WTC11 (cell line): ENCODE results near the gene SRP14. TPM values are rescaled to one million over a fixed set of nuclear protein-coding genes. Genes with fewer than 3 reads are reported as not detected.

ENCODE experiments used
- ATAC-seq: fragments of 200-7000 bp; cut with Tn5 transposase; 2 replicates; pipeline ENCODE4 v1.10.0; 2021; ENCODE audit warnings: mild to moderate bottlenecking, moderate library complexity
- CTCF ChIA-PET: fragments of 300-600 bp; sonication (Branson Sonifier 250); formaldehyde crosslinking; loops from one replicate; lab custom pipeline; 2021; ENCODE audit warnings: antibody characterized with exemption; lab: Charles Lee
- POLR2A ChIA-PET: fragments of 350-600 bp; sonication (Branson Sonifier 250); formaldehyde crosslinking; loops from one replicate; lab custom pipeline; 2021; ENCODE audit warnings: antibody characterized with exemption; lab: Charles Lee
- DNase-seq: peaks from one replicate; pipeline ENCODE4 v3.0.0; 2021; ENCODE audit warnings: low spot score
- H3K27ac Mint-ChIP-seq: 2 replicates; pipeline ENCODE4 v1.8.0; 2021; ENCODE audit warnings: mixed read lengths
- H3K27me3 Mint-ChIP-seq: 2 replicates; pipeline ENCODE4 v1.8.0; 2021; ENCODE audit warnings: low read depth, mild to moderate bottlenecking, moderate library complexity, mixed read lengths
- H3K36me3 Mint-ChIP-seq: 2 replicates; pipeline ENCODE4 v1.8.0; 2021; ENCODE audit warnings: mixed read lengths
- H3K4me1 Mint-ChIP-seq: 2 replicates; pipeline ENCODE4 v1.8.0; 2022; ENCODE audit warnings: mixed read lengths
- H3K4me3 Mint-ChIP-seq: 2 replicates; pipeline ENCODE4 v1.8.0; 2021; ENCODE audit warnings: mild to moderate bottlenecking, moderate library complexity, mixed read lengths
- H3K9me3 Mint-ChIP-seq: 2 replicates; pipeline ENCODE4 v1.8.0; 2021; ENCODE audit warnings: mixed read lengths
- CREB1 ChIP-seq: sonication (generic); formaldehyde crosslinking; IDR thresholded peaks from 2 replicates; pipeline ENCODE4 v1.8.0; 2023; ENCODE audit warnings: mild to moderate bottlenecking, missing genetic modification reagents
- FOXJ3 ChIP-seq: sonication (generic); formaldehyde crosslinking; IDR thresholded peaks from 2 replicates; pipeline ENCODE4 v1.9.0; 2021; ENCODE audit warnings: missing genetic modification reagents, mild to moderate bottlenecking, borderline replicate concordance
- GABPB1 ChIP-seq: sonication (generic); formaldehyde crosslinking; IDR thresholded peaks from 2 replicates; pipeline ENCODE4 v1.8.1; 2023; ENCODE audit warnings: mild to moderate bottlenecking, missing genetic modification reagents
- HMGA2 ChIP-seq: fragments of 250-450 bp; sonication (Bioruptor Pico); IDR thresholded peaks from 2 replicates; pipeline ENCODE4 v1.4.0; 2021; ENCODE audit warnings: mild to moderate bottlenecking, moderate library complexity
- PRRX2 ChIP-seq: fragments of 250-450 bp; sonication (Bioruptor Pico); IDR thresholded peaks from 2 replicates; pipeline ENCODE4 v1.8.0; 2021; ENCODE audit warnings: mild to moderate bottlenecking
- SMAD3 ChIP-seq: sonication (generic); formaldehyde crosslinking; IDR thresholded peaks from 2 replicates; pipeline ENCODE4 v1.8.0; 2022; ENCODE audit warnings: missing genetic modification reagents, mild to moderate bottlenecking, borderline replicate concordance
- SP1 ChIP-seq: sonication (generic); formaldehyde crosslinking; conservative IDR thresholded peaks from 2 replicates; pipeline ENCODE4 v1.8.1; 2022; ENCODE audit warnings: missing genetic modification reagents
- TEAD4 ChIP-seq: sonication (generic); formaldehyde crosslinking; IDR thresholded peaks from 2 replicates; pipeline ENCODE4 v1.8.0; 2022; ENCODE audit warnings: mild to moderate bottlenecking, missing genetic modification reagents
- ZNF232 ChIP-seq: sonication (generic); formaldehyde crosslinking; IDR thresholded peaks from 2 replicates; pipeline ENCODE4 v1.8.0; 2022; ENCODE audit warnings: mild to moderate bottlenecking, missing genetic modification reagents
- ZNF416 ChIP-seq: fragments of 250-450 bp; sonication (Bioruptor Pico); IDR thresholded peaks from 2 replicates; pipeline ENCODE4 v1.9.0; 2021; ENCODE audit warnings: mild to moderate bottlenecking, inconsistent platforms
- total RNA-seq: library from RNA; stranded (reverse); gene quantifications from 3 replicates; pipeline ENCODE4 v1.2.3, GENCODE V29; 2021
- TF ChIP-seq, protein P1 (sequence below): sonication (generic); formaldehyde crosslinking; IDR thresholded peaks from 2 replicates; pipeline ENCODE4 v1.8.0; 2022; ENCODE audit warnings: mild to moderate bottlenecking, missing genetic modification reagents
- TF ChIP-seq, protein P2 (sequence below): fragments of 250-450 bp; sonication (Bioruptor Pico); IDR thresholded peaks from 2 replicates; pipeline ENCODE4 v1.9.0; 2021; ENCODE audit warnings: mild to moderate bottlenecking, borderline replicate concordance
- TF ChIP-seq, protein P3 (sequence below): fragments of 250-450 bp; sonication (Bioruptor Pico); IDR thresholded peaks from 2 replicates; pipeline ENCODE4 v2.1.2; 2022; ENCODE audit warnings: mild to moderate bottlenecking, moderate library complexity
- TF ChIP-seq, protein P4 (sequence below): sonication (generic); formaldehyde crosslinking; IDR thresholded peaks from 2 replicates; pipeline ENCODE4 v1.8.1; 2022; ENCODE audit warnings: mild to moderate bottlenecking, missing genetic modification reagents, moderate library complexity, borderline replicate concordance
- TF ChIP-seq, protein P5 (sequence below): sonication (generic); formaldehyde crosslinking; IDR thresholded peaks from 2 replicates; pipeline ENCODE4 v1.8.1; 2023; ENCODE audit warnings: mild to moderate bottlenecking, missing genetic modification reagents
- TF ChIP-seq, protein P6 (sequence below): sonication (generic); formaldehyde crosslinking; IDR thresholded peaks from 2 replicates; pipeline ENCODE4 v1.8.1; 2023; ENCODE audit warnings: mild to moderate bottlenecking, missing genetic modification reagents, borderline replicate concordance

Gene SRP14
- total RNA-seq, 1 experiment from 2014 or later, result 190 TPM

DNA sequence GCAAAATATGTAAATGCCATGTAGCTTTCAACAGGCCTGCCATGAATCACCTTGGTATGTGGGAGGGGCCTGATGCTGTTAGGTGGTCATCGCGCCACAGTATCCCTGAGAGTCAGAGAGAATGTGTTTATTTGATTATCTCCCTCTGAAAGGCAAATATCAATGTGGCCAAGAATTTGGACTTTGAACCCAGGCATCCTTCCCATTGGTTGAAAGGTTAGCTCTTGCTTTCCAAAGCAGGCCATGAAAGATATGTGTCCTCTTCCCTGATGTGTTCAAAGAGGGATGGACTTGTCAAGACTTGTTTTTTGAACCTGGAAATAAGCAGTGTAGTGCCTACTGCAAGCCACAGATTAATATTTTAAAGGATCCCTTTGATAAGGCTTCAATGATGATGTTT is 36.7 kb downstream of the SRP14 start (continued):
- TF ChIP-seq, protein P1, sequence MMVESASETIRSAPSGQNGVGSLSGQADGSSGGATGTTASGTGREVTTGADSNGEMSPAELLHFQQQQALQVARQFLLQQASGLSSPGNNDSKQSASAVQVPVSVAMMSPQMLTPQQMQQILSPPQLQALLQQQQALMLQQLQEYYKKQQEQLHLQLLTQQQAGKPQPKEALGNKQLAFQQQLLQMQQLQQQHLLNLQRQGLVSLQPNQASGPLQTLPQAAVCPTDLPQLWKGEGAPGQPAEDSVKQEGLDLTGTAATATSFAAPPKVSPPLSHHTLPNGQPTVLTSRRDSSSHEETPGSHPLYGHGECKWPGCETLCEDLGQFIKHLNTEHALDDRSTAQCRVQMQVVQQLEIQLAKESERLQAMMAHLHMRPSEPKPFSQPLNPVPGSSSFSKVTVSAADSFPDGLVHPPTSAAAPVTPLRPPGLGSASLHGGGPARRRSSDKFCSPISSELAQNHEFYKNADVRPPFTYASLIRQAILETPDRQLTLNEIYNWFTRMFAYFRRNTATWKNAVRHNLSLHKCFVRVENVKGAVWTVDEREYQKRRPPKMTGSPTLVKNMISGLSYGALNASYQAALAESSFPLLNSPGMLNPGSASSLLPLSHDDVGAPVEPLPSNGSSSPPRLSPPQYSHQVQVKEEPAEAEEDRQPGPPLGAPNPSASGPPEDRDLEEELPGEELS (CRISPR knock-in tag), result no peak
- no peak for TF ChIP-seq ZNF232 (CRISPR knock-in tag)
- TF ChIP-seq PRRX2, result no peak
- TF ChIP-seq, protein P2, sequence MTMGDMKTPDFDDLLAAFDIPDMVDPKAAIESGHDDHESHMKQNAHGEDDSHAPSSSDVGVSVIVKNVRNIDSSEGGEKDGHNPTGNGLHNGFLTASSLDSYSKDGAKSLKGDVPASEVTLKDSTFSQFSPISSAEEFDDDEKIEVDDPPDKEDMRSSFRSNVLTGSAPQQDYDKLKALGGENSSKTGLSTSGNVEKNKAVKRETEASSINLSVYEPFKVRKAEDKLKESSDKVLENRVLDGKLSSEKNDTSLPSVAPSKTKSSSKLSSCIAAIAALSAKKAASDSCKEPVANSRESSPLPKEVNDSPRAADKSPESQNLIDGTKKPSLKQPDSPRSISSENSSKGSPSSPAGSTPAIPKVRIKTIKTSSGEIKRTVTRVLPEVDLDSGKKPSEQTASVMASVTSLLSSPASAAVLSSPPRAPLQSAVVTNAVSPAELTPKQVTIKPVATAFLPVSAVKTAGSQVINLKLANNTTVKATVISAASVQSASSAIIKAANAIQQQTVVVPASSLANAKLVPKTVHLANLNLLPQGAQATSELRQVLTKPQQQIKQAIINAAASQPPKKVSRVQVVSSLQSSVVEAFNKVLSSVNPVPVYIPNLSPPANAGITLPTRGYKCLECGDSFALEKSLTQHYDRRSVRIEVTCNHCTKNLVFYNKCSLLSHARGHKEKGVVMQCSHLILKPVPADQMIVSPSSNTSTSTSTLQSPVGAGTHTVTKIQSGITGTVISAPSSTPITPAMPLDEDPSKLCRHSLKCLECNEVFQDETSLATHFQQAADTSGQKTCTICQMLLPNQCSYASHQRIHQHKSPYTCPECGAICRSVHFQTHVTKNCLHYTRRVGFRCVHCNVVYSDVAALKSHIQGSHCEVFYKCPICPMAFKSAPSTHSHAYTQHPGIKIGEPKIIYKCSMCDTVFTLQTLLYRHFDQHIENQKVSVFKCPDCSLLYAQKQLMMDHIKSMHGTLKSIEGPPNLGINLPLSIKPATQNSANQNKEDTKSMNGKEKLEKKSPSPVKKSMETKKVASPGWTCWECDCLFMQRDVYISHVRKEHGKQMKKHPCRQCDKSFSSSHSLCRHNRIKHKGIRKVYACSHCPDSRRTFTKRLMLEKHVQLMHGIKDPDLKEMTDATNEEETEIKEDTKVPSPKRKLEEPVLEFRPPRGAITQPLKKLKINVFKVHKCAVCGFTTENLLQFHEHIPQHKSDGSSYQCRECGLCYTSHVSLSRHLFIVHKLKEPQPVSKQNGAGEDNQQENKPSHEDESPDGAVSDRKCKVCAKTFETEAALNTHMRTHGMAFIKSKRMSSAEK, result no peak
- TF ChIP-seq CREB1 (CRISPR knock-in tag), result no peak
- TF ChIP-seq ZNF416 (CRISPR knock-in tag), result no peak
- TF ChIP-seq FOXJ3, result no peak
- TF ChIP-seq, protein P3, sequence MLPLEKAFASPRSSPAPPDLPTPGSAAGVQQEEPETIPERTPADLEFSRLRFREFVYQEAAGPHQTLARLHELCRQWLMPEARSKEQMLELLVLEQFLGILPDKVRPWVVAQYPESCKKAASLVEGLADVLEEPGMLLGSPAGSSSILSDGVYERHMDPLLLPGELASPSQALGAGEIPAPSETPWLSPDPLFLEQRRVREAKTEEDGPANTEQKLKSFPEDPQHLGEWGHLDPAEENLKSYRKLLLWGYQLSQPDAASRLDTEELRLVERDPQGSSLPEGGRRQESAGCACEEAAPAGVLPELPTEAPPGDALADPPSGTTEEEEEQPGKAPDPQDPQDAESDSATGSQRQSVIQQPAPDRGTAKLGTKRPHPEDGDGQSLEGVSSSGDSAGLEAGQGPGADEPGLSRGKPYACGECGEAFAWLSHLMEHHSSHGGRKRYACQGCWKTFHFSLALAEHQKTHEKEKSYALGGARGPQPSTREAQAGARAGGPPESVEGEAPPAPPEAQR (CRISPR knock-in tag), result no peak

DNA sequence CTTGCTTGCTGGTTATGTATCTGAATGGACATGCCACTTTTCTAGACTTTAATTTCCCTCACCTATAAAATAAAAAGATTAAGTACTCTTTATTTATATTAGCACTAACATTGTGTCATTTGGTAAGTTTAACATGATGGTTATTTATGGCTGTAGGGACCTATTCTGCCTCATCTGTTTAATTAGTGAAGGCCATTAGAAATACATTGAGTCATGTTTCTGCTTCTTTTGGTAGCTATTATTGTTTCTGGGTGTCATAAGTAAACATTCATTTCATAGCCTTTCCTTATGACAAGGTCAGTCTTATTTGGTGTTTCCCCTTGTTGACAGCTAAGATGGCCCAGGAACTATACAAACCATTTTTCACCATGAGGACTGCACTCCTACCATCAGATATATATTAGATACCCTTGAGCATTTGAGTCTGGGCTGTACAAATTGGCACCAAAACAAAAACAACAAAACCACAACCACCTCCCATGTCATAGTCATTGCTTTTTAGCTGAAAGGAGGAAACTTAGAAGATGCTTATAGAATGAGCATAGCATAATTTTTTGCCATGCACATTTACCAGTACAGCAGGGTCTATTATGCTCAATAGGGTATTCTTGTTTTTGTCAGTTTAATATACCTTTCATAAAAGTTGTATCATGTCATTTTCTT is 39.3 kb downstream of the SRP14 start:
- Mint-ChIP-seq H3K9me3 (no peaks in the 10 kb centered on the region), H3K27me3 (no peaks in the 10 kb centered on the region), H3K4me3 (no peak overlapping the region), H3K4me1 (peaks cover 16% of the 10 kb centered on the region), H3K27ac (no peak overlapping the region; the same call in 1 of the 2 replicates), H3K36me3 (peaks cover 62% of the 10 kb centered on the region)
- ChIA-PET CTCF (no interaction called here), POLR2A (no interaction called here)
- ATAC-seq, result no peak
- no peak for DNase-seq
- TF ChIP-seq PRRX2 (no peak), SMAD3 (CRISPR knock-in tag) (no peak), TEAD4 (CRISPR knock-in tag) (no peak), ZNF416 (CRISPR knock-in tag) (no peak), SP1 (CRISPR knock-in tag) (no peak), CREB1 (CRISPR knock-in tag) (no peak), HMGA2 (CRISPR knock-in tag) (no peak), GABPB1 (no peak)
- TF ChIP-seq, protein P4, sequence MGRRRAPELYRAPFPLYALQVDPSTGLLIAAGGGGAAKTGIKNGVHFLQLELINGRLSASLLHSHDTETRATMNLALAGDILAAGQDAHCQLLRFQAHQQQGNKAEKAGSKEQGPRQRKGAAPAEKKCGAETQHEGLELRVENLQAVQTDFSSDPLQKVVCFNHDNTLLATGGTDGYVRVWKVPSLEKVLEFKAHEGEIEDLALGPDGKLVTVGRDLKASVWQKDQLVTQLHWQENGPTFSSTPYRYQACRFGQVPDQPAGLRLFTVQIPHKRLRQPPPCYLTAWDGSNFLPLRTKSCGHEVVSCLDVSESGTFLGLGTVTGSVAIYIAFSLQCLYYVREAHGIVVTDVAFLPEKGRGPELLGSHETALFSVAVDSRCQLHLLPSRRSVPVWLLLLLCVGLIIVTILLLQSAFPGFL (CRISPR knock-in tag), result no peak
- TF ChIP-seq, protein P5, sequence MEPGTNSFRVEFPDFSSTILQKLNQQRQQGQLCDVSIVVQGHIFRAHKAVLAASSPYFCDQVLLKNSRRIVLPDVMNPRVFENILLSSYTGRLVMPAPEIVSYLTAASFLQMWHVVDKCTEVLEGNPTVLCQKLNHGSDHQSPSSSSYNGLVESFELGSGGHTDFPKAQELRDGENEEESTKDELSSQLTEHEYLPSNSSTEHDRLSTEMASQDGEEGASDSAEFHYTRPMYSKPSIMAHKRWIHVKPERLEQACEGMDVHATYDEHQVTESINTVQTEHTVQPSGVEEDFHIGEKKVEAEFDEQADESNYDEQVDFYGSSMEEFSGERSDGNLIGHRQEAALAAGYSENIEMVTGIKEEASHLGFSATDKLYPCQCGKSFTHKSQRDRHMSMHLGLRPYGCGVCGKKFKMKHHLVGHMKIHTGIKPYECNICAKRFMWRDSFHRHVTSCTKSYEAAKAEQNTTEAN (CRISPR knock-in tag), result no peak
- TF ChIP-seq, protein P6, sequence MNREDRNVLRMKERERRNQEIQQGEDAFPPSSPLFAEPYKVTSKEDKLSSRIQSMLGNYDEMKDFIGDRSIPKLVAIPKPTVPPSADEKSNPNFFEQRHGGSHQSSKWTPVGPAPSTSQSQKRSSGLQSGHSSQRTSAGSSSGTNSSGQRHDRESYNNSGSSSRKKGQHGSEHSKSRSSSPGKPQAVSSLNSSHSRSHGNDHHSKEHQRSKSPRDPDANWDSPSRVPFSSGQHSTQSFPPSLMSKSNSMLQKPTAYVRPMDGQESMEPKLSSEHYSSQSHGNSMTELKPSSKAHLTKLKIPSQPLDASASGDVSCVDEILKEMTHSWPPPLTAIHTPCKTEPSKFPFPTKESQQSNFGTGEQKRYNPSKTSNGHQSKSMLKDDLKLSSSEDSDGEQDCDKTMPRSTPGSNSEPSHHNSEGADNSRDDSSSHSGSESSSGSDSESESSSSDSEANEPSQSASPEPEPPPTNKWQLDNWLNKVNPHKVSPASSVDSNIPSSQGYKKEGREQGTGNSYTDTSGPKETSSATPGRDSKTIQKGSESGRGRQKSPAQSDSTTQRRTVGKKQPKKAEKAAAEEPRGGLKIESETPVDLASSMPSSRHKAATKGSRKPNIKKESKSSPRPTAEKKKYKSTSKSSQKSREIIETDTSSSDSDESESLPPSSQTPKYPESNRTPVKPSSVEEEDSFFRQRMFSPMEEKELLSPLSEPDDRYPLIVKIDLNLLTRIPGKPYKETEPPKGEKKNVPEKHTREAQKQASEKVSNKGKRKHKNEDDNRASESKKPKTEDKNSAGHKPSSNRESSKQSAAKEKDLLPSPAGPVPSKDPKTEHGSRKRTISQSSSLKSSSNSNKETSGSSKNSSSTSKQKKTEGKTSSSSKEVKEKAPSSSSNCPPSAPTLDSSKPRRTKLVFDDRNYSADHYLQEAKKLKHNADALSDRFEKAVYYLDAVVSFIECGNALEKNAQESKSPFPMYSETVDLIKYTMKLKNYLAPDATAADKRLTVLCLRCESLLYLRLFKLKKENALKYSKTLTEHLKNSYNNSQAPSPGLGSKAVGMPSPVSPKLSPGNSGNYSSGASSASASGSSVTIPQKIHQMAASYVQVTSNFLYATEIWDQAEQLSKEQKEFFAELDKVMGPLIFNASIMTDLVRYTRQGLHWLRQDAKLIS, result no peak
